HG03520 (cell line): ENCODE data around the gene CBX2.

Experiments used
- ATAC-seq: cut with Tn5 transposase; IDR thresholded peaks from one replicate; pipeline ENCODE4 v1.9.1; 2021; ENCODE audit warnings: mild to moderate bottlenecking, moderate library complexity; ENCODE audit not compliant: unreplicated experiment

The CBX2 gene

DNA sequence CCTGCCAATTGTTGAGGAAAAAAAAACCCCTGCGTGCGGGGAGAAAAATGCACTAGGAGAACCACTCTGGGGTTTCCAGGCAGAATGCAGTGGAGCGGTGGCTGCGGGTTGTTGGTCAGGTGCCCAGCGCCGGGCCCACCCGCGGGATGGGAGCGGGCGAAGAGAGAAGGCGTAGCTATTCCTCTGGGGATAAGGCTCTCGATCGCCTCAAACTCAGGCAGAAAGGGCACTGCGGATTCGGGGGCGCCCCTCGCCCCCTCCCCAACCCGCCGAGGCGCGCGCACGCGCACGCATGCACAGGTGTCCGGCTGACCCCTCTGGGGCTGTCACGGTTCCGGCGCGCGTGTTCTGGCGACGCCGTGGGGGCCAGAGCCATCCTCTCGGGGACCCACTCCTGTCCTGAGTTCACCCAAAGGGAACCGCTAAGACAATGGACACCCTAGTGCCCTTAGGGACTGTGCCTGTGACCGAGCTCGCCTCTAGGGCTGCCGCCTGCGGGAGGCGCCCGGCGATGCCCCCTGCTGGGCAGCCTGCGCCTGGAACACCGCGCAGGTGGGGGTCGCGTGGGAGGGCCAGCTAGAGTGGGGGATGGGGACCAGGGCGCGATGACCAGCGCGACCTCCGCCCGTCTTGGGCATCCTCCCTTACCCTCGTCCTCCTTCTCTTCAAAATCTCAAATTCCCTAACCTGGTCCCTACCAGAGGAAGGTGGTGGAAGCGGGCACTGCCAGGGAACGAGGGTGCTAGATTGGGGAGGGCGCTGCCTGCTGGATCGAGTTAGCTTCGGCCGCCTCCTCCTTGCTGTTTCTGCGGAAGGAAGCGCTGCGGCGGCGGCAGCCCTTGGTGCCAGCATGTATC, 33.3 kb downstream of the CBX2 start:
- no peak for ATAC-seq

GRCh38 chr17:79811868-79812352, 34.0 kb downstream of the CBX2 start:
- no peak for ATAC-seq

- no peak for ATAC-seq
Observed at GRCh38 chr17:79812353-79813258, 34.7 kb downstream of the CBX2 start.

DNA sequence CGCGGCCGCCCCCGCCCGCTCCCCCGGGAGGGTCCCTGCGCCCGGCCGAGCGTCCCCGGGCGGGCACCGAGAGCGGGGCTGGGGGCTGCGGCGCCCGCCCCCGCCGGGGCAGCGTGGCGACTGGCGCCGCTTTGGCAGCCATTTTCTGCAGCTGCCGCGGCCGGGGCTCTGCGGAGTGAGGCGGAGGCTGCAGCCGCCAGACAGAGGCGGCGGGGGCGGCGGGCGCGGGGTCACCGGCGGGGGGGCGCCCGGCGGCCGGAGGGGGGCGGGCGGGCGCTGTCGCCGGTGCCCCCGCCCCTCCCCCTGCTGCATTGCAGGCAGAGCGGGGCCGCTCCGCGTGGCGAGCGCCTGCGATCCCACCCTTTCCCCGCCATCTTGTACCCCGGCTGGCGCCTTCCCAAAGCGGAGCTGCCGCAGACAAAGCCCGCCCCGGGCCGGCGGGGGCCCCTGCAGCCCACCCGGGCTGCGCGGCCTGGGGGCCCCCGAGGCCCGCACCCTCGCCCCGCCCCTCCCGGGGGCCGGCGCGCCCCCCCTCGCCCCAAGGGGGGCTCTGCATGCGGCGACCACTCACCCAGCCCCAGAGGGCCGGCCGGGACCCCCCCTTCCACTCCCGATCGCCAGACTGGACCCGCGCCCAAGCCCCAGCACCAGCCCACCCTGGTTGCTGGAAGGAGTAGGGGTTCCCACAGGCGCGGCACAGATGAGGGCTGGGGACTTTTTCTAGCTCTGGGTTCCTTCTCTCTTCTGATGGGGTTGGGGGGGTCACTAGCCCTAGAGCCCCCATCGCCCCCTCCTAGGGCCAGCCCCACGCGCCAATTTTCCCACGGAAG, 35.6 kb downstream of the CBX2 start:
- ATAC-seq: no peak

- ATAC-seq: no peak
Observed at GRCh38 chr17:79814127-79814973, 36.4 kb downstream of the CBX2 start.

DNA sequence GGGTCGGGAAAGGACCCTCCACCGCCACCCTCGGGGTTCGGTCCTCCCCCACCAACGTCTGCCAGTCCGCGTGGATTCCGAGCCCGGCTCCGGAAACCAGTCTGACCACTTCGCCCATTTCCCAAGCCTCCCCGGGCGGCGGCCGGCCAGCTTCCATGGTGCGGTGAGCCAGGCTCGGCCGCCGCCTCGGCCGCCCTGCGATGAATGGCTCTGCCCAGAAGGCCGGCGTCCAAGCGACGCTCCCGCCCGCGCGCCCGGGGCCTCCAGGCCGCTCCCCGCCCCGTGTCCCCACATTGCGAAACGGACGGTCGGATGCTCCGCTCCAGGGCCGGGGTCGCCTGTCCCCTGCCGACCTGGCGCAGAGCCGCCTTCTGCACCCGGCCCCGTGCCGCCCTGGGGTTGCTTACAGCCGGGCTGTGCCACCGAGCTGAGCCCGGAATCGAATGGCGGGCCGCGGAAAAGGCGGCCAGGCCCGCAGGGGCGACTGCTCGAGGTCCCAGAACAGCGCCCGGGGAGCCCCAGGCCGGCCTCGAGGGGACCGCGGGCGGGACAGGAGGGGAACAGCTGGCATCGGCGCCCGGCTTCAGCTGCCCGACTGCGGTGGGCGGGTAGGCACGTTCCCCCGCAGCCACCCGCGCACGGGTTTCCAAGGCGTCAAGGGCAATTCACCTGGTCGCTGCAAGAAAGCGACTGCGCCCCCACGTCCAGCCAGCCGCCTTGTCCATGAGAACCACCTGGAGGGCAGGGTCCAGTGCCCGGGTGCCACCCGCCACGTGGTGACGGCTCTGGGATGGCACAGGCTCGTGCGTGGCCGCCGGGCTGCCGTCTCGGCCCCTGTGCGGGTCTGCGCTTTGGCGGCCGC, 37.3 kb downstream of the CBX2 start:
- ATAC-seq: no peak

- no peak for ATAC-seq
Observed at GRCh38 chr17:79815836-79816461, 38.0 kb downstream of the CBX2 start.

DNA sequence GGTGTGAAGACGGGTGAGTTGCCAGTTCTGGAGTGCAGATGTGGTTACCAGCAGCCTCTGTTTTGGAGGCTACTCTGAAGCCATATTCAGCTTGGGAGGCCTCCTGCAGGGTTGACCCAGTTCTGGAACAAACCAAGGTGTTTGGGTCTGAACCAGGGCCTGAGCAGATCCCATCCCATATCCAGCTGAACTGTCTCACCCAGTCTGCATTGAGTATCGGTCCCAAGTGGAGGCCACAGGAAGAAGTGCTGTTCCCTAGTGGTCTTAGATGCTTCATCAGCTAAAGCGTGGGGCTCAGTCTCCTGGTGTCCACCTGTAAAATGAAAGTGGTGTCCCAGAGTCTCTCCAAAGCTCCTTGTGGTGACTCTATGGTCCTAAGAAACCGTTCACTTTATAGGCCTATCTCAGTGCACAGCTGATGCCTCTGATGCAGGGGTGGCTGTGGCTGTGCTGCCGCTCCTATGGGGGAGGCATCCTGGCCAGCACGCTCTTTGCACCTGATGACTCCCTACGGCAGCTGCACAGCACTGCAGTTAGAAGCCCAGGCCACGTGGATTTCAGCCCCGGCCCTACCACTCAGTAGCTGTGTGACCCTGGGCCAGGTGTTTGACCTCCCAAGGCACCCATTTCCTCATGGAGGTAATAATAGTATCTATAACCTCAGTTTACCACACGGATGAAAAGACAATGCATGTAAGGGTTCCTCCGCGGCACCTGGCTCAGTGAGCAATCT, 40.2 kb downstream of the CBX2 start:
- ATAC-seq: no peak

DNA sequence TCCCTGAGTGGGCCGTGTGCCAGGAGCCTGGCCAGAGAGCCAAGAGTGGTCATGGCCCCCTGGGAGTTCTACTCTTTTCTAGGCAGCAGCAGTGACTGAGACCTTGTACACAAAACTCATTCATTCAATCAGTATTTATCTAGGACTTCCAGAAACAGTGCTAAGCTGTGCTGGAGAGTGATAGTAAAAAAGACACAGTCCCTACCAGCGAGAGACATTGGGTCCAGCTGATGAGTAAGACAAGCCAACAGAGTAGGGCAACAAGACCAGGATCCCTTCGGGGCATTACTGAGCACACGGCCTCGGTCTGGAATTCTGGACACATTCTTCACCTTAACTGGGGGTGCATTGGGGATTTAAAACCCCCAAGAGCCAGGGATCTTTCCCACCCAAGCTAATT, 41.1 kb downstream of the CBX2 start:
- ATAC-seq: no peak

GRCh38 chr17:79819534-79820276, 41.8 kb downstream of the CBX2 start:
- no peak for ATAC-seq

DNA sequence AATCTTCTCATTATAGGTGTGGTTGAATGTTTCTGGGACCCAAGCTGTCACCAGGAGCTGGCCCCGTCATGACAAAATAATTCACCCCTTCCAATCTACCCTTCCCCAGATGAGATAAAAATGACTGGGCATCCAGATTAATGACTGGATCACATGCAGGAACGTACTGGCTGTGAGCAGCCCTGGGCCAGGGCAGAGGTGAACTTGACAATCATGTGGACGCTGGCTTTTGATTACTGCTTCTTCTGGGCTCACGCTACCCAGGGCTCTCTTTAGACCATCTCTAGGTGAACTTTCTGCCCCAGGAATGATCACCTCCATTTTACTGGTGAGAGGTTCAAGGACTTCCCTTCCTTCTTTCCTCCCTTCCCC, 43.0 kb downstream of the CBX2 start:
- no peak for ATAC-seq

DNA sequence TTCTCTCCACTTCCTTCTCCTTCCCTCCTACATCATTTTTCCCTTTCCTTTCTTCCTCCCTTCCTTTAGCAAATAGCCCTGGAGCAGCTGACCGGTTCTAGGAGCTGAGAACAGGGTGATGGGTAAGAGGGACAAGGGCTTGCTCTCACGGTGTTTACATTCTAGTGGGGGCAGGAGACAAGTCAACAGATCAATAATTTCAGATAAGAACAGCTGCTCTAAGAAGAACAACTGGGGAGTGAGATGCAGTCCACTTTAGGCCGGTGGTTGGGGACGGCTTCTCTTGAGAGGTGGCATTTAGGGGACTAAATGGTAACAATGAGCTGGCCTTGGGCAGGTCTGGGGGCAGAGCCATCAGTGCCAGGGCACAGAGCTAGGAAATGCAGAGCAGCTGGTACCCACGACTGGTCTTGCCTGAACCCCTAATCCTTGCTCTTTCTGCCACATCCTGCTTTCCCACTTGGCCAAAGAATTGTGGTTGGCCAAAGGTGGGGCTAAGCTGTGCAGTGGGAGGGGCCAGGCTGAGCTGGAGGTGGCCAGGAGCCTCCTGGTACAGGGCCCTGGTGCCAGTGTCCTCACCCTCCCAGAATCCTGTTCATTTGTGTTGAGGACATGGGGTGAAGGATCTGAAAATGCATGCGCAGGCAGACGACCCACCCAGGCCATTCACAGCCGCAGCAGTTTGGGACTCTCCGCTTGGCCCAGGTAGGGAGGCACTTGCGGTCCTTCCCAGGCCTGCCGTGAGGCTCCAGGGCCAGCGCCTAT, 43.6 kb downstream of the CBX2 start:
- ATAC-seq: no peak

DNA sequence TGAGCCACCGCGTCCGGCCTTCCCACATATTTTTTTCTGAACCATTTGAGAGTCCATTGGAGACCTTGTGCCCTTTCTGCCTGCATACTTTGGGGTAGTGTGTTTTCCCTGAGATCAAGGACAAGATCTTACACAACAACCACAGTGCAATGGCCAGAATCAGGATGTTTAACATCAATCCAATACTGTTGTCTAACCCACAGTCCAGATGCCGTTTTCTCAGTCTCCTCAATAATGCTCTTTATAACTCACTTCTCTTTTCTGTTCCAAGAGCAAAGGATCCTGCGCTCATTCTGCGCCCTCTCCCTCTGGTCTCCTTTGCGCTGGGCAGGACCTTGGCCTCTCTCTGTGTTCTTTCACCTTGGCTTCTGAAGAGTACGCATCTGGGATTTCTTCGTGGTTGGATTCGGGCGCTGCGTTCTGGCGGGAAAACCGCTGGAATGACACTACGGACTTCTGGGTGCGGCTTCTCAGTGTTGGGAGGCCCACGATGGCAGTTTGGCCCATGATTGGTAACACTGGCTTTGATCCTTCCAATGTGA, 44.7 kb downstream of the CBX2 start:
- ATAC-seq: no peak

- no peak for ATAC-seq
Observed at GRCh38 chr17:79824234-79824633, 46.3 kb downstream of the CBX2 start.

- ATAC-seq: no peak
Observed at GRCh38 chr17:79824893-79825579, 47.1 kb downstream of the CBX2 start.

GRCh38 chr17:79825580-79825921, 47.6 kb downstream of the CBX2 start:
- no peak for ATAC-seq
